ENCODE data around the gene SPPL2B. TPM values are rescaled to one million over a fixed set of nuclear protein-coding genes. Genes with fewer than 3 reads are reported as not detected.

Gene SPPL2B
- total RNA-seq, 1 donor from 2014 or later = 54.3 TPM

DNA sequence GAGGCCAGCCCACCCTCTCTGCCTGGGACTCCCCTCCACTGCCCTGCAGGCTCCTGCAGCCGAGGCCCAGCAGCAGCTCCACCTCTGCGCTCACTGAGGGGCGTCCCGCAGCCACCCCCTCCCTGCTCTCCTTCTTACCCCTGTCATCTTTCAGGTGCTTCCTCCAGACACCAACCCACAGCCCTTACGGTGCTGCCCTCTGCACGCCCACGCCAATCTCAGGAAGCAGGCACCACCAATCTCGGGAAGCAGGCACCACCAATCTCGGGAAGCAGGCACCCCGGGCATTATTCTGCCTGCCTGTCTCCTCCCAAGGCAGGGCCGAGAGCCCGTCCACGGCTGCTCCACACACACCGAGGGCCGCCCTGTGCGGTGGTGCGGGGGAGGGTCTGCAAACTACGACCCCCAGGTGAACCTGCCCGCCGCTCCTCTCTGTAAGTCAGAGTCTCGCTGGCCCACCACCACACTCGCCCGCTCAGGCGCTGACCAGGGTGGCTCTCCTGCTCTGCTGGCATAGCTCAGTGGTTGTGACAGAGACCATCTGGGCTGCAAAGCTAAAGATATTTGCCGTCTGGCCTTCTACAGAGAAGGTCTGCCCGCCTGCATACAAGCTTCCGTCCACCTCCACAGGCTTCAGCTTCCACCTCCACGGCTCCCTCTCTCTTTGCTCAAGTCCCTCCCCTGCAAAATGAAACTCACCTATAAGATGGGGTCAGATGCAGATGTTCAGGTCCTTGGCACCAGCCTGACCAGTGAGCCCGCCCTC is 3.0 kb upstream of the SPPL2B start:
- intact Hi-C loops (cut with DNase I) = no loop called here
- no peak overlapping the region for H3K27ac ChIP-seq
- no peaks in the 10 kb centered on the region for H3K27me3 ChIP-seq
- TF ChIP-seq POLR2AphosphoS5 (IDR thresholded peaks at IDR 0.05; ENCODE audit: insufficient read depth in 1 of 2, low read depth in 1 of 2) = no peak
- no peak for TF ChIP-seq POLR2A (IDR thresholded peaks at IDR 0.05)
- TF ChIP-seq, protein P1, sequence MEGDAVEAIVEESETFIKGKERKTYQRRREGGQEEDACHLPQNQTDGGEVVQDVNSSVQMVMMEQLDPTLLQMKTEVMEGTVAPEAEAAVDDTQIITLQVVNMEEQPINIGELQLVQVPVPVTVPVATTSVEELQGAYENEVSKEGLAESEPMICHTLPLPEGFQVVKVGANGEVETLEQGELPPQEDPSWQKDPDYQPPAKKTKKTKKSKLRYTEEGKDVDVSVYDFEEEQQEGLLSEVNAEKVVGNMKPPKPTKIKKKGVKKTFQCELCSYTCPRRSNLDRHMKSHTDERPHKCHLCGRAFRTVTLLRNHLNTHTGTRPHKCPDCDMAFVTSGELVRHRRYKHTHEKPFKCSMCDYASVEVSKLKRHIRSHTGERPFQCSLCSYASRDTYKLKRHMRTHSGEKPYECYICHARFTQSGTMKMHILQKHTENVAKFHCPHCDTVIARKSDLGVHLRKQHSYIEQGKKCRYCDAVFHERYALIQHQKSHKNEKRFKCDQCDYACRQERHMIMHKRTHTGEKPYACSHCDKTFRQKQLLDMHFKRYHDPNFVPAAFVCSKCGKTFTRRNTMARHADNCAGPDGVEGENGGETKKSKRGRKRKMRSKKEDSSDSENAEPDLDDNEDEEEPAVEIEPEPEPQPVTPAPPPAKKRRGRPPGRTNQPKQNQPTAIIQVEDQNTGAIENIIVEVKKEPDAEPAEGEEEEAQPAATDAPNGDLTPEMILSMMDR (IDR thresholded peaks at IDR 0.05) = no peak
- H3K4me3 ChIP-seq = no peak overlapping the region
- H3K9me3 ChIP-seq = no peaks in the 10 kb centered on the region
- DNase-seq (ENCODE audit: extremely low spot score in 2 of 2) = no peak
- peaks cover 0 to 25% of the 10 kb centered on the region in 2 donors for H3K36me3 ChIP-seq
- H3K4me1 ChIP-seq = peaks cover 35% of the 10 kb centered on the region

DNA sequence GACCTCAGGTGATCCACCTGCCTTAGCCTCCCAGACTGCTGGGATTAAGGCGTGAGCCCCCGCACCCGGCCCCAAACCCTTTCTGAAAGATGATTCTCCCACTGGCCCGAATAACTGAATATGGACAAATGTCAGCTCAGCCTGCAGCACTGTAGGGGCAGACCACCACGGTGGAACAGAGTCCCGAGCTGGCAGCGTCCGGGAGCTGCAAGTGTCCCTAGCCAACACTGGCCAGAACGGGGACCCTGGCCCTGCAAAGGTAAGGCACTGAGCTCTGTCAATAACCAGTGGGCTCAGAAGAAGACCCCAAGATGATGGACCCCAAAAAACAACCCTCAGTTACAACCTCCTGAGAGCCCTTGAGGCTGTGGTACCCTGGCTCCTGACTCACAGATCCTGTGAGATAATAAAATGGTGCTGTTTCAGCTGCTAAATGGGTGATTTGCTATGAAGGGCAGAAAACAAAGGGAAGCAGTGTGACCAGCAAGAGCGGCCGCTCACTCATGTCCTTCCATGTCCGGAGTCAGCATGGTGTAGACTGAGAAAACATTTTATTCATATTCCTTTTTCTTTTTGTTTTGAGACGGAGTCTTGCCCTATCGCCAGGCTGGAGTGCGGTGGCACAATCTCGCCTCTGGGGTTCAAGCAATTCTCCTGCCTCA is 1.7 kb upstream of the SPPL2B start:
- no peak for TF ChIP-seq POLR2AphosphoS5 (IDR thresholded peaks at IDR 0.05; ENCODE audit: insufficient read depth in 1 of 2, low read depth in 1 of 2)
- no peak for TF ChIP-seq POLR2A (IDR thresholded peaks at IDR 0.05)
- TF ChIP-seq, protein P1 (IDR thresholded peaks at IDR 0.05) = no peak
- intact Hi-C loops (cut with DNase I) = no loop called here
- H3K27me3 ChIP-seq = no peaks in the 10 kb centered on the region
- peak overlapping the region; percentile 64 to 88 for H3K4me3 ChIP-seq
- peaks cover 0 to 18% of the 10 kb centered on the region in 2 donors for H3K36me3 ChIP-seq
- H3K9me3 ChIP-seq = no peaks in the 10 kb centered on the region
- peaks cover 47% of the 10 kb centered on the region for H3K4me1 ChIP-seq
- no peak for DNase-seq (ENCODE audit: extremely low spot score in 2 of 2)
- H3K27ac ChIP-seq = no peak overlapping the region

DNA sequence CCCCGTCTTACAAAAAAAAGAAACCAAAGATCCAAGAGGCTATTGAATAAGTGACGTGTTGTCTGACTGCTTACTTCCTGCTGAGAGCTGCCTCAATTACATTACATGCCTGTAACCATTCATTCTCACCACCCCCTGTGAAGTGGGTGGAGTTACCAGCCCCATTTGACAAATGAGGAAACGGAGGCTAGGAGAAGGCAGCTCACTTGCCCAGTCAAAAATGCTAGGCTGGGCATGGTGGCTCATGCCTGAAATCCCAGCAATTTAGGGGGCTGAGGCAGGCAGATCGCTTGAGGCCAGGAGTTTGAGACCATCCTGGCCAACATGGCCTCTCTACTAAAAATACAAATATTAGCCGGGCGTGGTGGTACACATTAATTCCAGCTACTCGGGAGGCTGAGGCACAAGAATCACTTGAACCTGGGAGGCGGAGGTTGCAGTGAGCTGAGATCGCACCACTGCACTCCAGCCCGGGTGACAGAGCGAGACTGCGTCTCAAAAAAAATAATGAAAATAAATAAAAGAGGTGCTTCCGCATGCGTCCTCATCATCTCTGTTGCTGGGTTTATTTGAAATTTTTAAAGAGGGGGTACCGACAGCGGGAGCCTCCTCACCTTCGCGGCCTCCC is 597 bp upstream of the SPPL2B start:
- H3K9me3 ChIP-seq = no peaks in the 10 kb centered on the region
- intact Hi-C loops (cut with DNase I) = no loop called here
- no peak for DNase-seq (ENCODE audit: extremely low spot score in 2 of 2)
- no peak for TF ChIP-seq POLR2A (IDR thresholded peaks at IDR 0.05)
- TF ChIP-seq, protein P1 (IDR thresholded peaks at IDR 0.05) = no peak
- no peak for TF ChIP-seq POLR2AphosphoS5 (IDR thresholded peaks at IDR 0.05; ENCODE audit: insufficient read depth in 1 of 2, low read depth in 1 of 2)
- H3K27me3 ChIP-seq = no peaks in the 10 kb centered on the region
- no peak overlapping the region for H3K27ac ChIP-seq
- peak overlapping the region; percentile 64 to 88 for H3K4me3 ChIP-seq
- H3K36me3 ChIP-seq = peaks cover 0 to 15% of the 10 kb centered on the region in 2 donors
- peaks cover 58% of the 10 kb centered on the region for H3K4me1 ChIP-seq

- H3K27me3 ChIP-seq = no peaks in the 10 kb centered on the region
- TF ChIP-seq POLR2A (IDR thresholded peaks at IDR 0.05) (no peak), POLR2AphosphoS5 (IDR thresholded peaks at IDR 0.05; ENCODE audit: insufficient read depth in 1 of 2, low read depth in 1 of 2) (no peak)
- TF ChIP-seq, protein P1 (IDR thresholded peaks at IDR 0.05) = no peak
- intact Hi-C loops (cut with DNase I) = no loop called here
- no peak for DNase-seq (ENCODE audit: extremely low spot score in 2 of 2)
- H3K9me3 ChIP-seq = no peaks in the 10 kb centered on the region
- H3K36me3 ChIP-seq = peaks cover 0 to 4% of the 10 kb centered on the region in 2 donors
- peaks cover 65% of the 10 kb centered on the region for H3K4me1 ChIP-seq
- H3K4me3 ChIP-seq = peak overlapping the region; percentile 64 to 88
- H3K27ac ChIP-seq = peak overlapping the region; percentile 50
These were observed 630 bp downstream of the SPPL2B start for GRCh38 chr19:2329149-2329478.
